ENCODE data around the gene ARHGEF40.

Gene ARHGEF40

GRCh38 chr14:21090194-21090939 lies 20.3 kb downstream of the ARHGEF40 start:
- Mint-ChIP-seq H3K27me3 (ENCODE audit: low read depth) (peaks cover 3% of the 10 kb centered on the region), H3K9me3 (no peaks in the 10 kb centered on the region), H3K4me1 (ENCODE audit: low read depth) (peaks cover 20% of the 10 kb centered on the region), H3K4me3 (no peak overlapping the region), H3K36me3 (ENCODE audit: low read depth) (no peaks in the 10 kb centered on the region), H3K27ac (no peak overlapping the region)
- no peak for DNase-seq (ENCODE audit: low spot score)

GRCh38 chr14:21090940-21091663 lies 21.0 kb downstream of the ARHGEF40 start:
- DNase-seq (ENCODE audit: low spot score) = no peak
- Mint-ChIP-seq H3K4me1 (ENCODE audit: low read depth) (peaks cover 18% of the 10 kb centered on the region), H3K4me3 (no peak overlapping the region), H3K36me3 (ENCODE audit: low read depth) (no peaks in the 10 kb centered on the region), H3K27me3 (ENCODE audit: low read depth) (peaks cover 3% of the 10 kb centered on the region), H3K27ac (no peak overlapping the region), H3K9me3 (no peaks in the 10 kb centered on the region)

GRCh38 chr14:21091821-21092272 lies 21.7 kb downstream of the ARHGEF40 start:
- H3K4me3 Mint-ChIP-seq = no peak overlapping the region
- DNase-seq (ENCODE audit: low spot score) = no peak
- peaks cover 13% of the 10 kb centered on the region for H3K4me1 Mint-ChIP-seq (ENCODE audit: low read depth)
- H3K27me3 Mint-ChIP-seq (ENCODE audit: low read depth) = peaks cover 3% of the 10 kb centered on the region
- no peaks in the 10 kb centered on the region for H3K9me3 Mint-ChIP-seq
- H3K36me3 Mint-ChIP-seq (ENCODE audit: low read depth) = no peaks in the 10 kb centered on the region
- H3K27ac Mint-ChIP-seq = no peak overlapping the region

- Mint-ChIP-seq H3K27me3 (ENCODE audit: low read depth) (peaks cover 8% of the 10 kb centered on the region), H3K9me3 (no peaks in the 10 kb centered on the region), H3K27ac (no peak overlapping the region), H3K4me1 (ENCODE audit: low read depth) (peaks cover 15% of the 10 kb centered on the region), H3K36me3 (ENCODE audit: low read depth) (no peaks in the 10 kb centered on the region), H3K4me3 (no peak overlapping the region)
- DNase-seq (ENCODE audit: low spot score) = peak; percentile 80
These were observed 22.3 kb downstream of the ARHGEF40 start for GRCh38 chr14:21092273-21093011.

- H3K36me3 Mint-ChIP-seq (ENCODE audit: low read depth) = no peaks in the 10 kb centered on the region
- no peaks in the 10 kb centered on the region for H3K9me3 Mint-ChIP-seq
- no peak overlapping the region for H3K4me3 Mint-ChIP-seq
- H3K4me1 Mint-ChIP-seq (ENCODE audit: low read depth) = peaks cover 9% of the 10 kb centered on the region
- H3K27ac Mint-ChIP-seq = no peak overlapping the region
- peaks cover 8% of the 10 kb centered on the region for H3K27me3 Mint-ChIP-seq (ENCODE audit: low read depth)
- no peak for DNase-seq (ENCODE audit: low spot score)
These were observed 22.9 kb downstream of the ARHGEF40 start for GRCh38 chr14:21093018-21093417.

GRCh38 chr14:21093769-21094681 lies 23.9 kb downstream of the ARHGEF40 start:
- H3K4me3 Mint-ChIP-seq = no peak overlapping the region
- H3K27me3 Mint-ChIP-seq (ENCODE audit: low read depth) = peaks cover 12% of the 10 kb centered on the region
- H3K27ac Mint-ChIP-seq = no peak overlapping the region

GRCh38 chr14:21095430-21096205 lies 25.5 kb downstream of the ARHGEF40 start:
- Mint-ChIP-seq H3K4me3 (no peak overlapping the region), H3K4me1 (ENCODE audit: low read depth) (peaks cover 18% of the 10 kb centered on the region), H3K27ac (no peak overlapping the region), H3K36me3 (ENCODE audit: low read depth) (no peaks in the 10 kb centered on the region), H3K9me3 (no peaks in the 10 kb centered on the region), H3K27me3 (ENCODE audit: low read depth) (peaks cover 17% of the 10 kb centered on the region)
- DNase-seq (ENCODE audit: low spot score) = no peak

More at GRCh38 chr14:21093769-21094681, 23.9 kb downstream of the ARHGEF40 start:
- no peak for DNase-seq (ENCODE audit: low spot score)
- no peaks in the 10 kb centered on the region for H3K36me3 Mint-ChIP-seq (ENCODE audit: low read depth)
- peaks cover 11% of the 10 kb centered on the region for H3K4me1 Mint-ChIP-seq (ENCODE audit: low read depth)
- no peaks in the 10 kb centered on the region for H3K9me3 Mint-ChIP-seq

- Mint-ChIP-seq H3K27me3 (ENCODE audit: low read depth) (peaks cover 17% of the 10 kb centered on the region), H3K9me3 (no peaks in the 10 kb centered on the region), H3K4me3 (no peak overlapping the region), H3K36me3 (ENCODE audit: low read depth) (no peaks in the 10 kb centered on the region), H3K4me1 (ENCODE audit: low read depth) (peaks cover 19% of the 10 kb centered on the region), H3K27ac (no peak overlapping the region)
- no peak for DNase-seq (ENCODE audit: low spot score)
These were observed 26.3 kb downstream of the ARHGEF40 start for GRCh38 chr14:21096438-21096837.

GRCh38 chr14:21096978-21097635 lies 27.0 kb downstream of the ARHGEF40 start:
- peak overlapping the region; percentile 75 for H3K4me3 Mint-ChIP-seq
- peak overlapping the region; percentile 43 for H3K27ac Mint-ChIP-seq
- no peaks in the 10 kb centered on the region for H3K9me3 Mint-ChIP-seq
- H3K4me1 Mint-ChIP-seq (ENCODE audit: low read depth) = peaks cover 24% of the 10 kb centered on the region
- DNase-seq (ENCODE audit: low spot score) = no peak
- no peaks in the 10 kb centered on the region for H3K36me3 Mint-ChIP-seq (ENCODE audit: low read depth)
- H3K27me3 Mint-ChIP-seq (ENCODE audit: low read depth) = peaks cover 17% of the 10 kb centered on the region

- Mint-ChIP-seq H3K27me3 (ENCODE audit: low read depth) (peaks cover 17% of the 10 kb centered on the region), H3K9me3 (no peaks in the 10 kb centered on the region)
- DNase-seq (ENCODE audit: low spot score) = no peak
These were observed 27.6 kb downstream of the ARHGEF40 start for GRCh38 chr14:21097636-21098075.

GRCh38 chr14:21098076-21098891 lies 28.2 kb downstream of the ARHGEF40 start, which contains the start of gene ZNF219:
Gene ZNF219, minus strand, starts transcription at chr14:21098655. Its CDS starts 5,064 bp downstream, at chr14:21093591.
- Mint-ChIP-seq H3K9me3 (no peaks in the 10 kb centered on the region), H3K4me3 (peak within 1 kb of the TSS; percentile 86), H3K36me3 (ENCODE audit: low read depth) (no peaks in the 10 kb centered on the region), H3K4me1 (ENCODE audit: low read depth) (peaks cover 30% of the 10 kb centered on the region), H3K27ac (no peak within 1 kb of the TSS), H3K27me3 (ENCODE audit: low read depth) (peaks cover 17% of the 10 kb centered on the region)
- DNase-seq (ENCODE audit: low spot score) = no peak

More at GRCh38 chr14:21097636-21098075, 27.6 kb downstream of the ARHGEF40 start:
- Mint-ChIP-seq H3K27ac (peak overlapping the region; percentile 43), H3K4me3 (peak overlapping the region; percentile 75), H3K36me3 (ENCODE audit: low read depth) (no peaks in the 10 kb centered on the region), H3K4me1 (ENCODE audit: low read depth) (peaks cover 28% of the 10 kb centered on the region)
